HEK293 (cell line): ENCODE measurements around the gene ASPDH.

ENCODE experiments used
- CTCF ChIA-PET: fragments of 350-600 bp; formaldehyde crosslinking; extraction: SDS; loops from one replicate; lab custom pipeline; 2021; ENCODE audit warnings: antibody characterized with exemption; lab: Yijun Ruan, JAX
- POLR2A ChIA-PET: fragments of 300-600 bp; formaldehyde crosslinking; extraction: SDS; loops from one replicate; lab custom pipeline; 2020; ENCODE audit warnings: antibody characterized with exemption, inconsistent platforms; lab: Yijun Ruan, JAX
- H3K27ac ChIP-seq: fragments of 200-500 bp; sonication (Bioruptor generic); 2 replicates; pipeline ENCODE4 v1.5.1; 2014; ENCODE audit warnings: low read depth, low read length, control low read depth, inconsistent platforms; ENCODE audit errors: extremely low read depth
- H3K36me3 ChIP-seq, 2 experiments: fragments of 200-500 bp in 1 of 2; sonication (Bioruptor generic) in 1 of 2; 1 replicate in 1 of 2; 2 replicates in 1 of 2; pipeline ENCODE4 v1.5.1; 2014 to 2017; ENCODE audit warnings: inconsistent platforms in 2 of 2, low read length in 2 of 2; ENCODE audit not compliant: control insufficient read depth in 2 of 2, insufficient read depth in 1 of 2
- H3K4me1 ChIP-seq: fragments of 200-500 bp; sonication (Bioruptor generic); 2 replicates; pipeline ENCODE4 v1.5.1; 2014; ENCODE audit warnings: mild to moderate bottlenecking, low read length, inconsistent platforms; ENCODE audit not compliant: control insufficient read depth, insufficient read depth
- H3K4me3 ChIP-seq: 2 replicates; pipeline ENCODE4 v1.5.1; 2011; ENCODE audit warnings: low read depth, mild to moderate bottlenecking, control low read depth, low read length, moderate library complexity
- H3K9me3 ChIP-seq: fragments of 200-500 bp; sonication (Bioruptor generic); 2 replicates; pipeline ENCODE4 v1.5.1; 2014; ENCODE audit warnings: low read depth, low read length, inconsistent platforms; ENCODE audit not compliant: control insufficient read depth, insufficient read depth
- CTCF ChIP-seq: fragments of 450-650 bp; formaldehyde crosslinking; IDR thresholded peaks from 2 replicates; pipeline ENCODE4 v1.5.1; 2016; ENCODE audit warnings: missing biosample characterization, missing genetic modification characterization
- GLI4 ChIP-seq: fragments of 450-650 bp; formaldehyde crosslinking; IDR thresholded peaks from 2 replicates; pipeline ENCODE4 v1.5.1; 2016; ENCODE audit warnings: missing biosample characterization, missing genetic modification characterization
- HOXC10 ChIP-seq: sonication (generic); formaldehyde crosslinking; IDR thresholded peaks from 2 replicates; pipeline ENCODE4 v1.8.1; 2023; ENCODE audit warnings: mild to moderate bottlenecking, missing genetic modification reagents
- ZBTB11 ChIP-seq: fragments of 450-650 bp; formaldehyde crosslinking; conservative IDR thresholded peaks from 2 replicates; pipeline ENCODE4 v1.5.1; 2016; ENCODE audit warnings: low read depth, missing biosample characterization, missing genetic modification characterization
- ZIC2 ChIP-seq: fragments of 450-650 bp; formaldehyde crosslinking; IDR thresholded peaks from 2 replicates; pipeline ENCODE4 v1.5.1; 2016; ENCODE audit warnings: missing biosample characterization, missing genetic modification characterization
- ZNF175 ChIP-seq: fragments of 450-650 bp; formaldehyde crosslinking; IDR thresholded peaks from 2 replicates; pipeline ENCODE4 v1.5.1; 2016; ENCODE audit warnings: missing biosample characterization, missing genetic modification characterization
- ZNF2 ChIP-seq: fragments of 450-650 bp; formaldehyde crosslinking; IDR thresholded peaks from 2 replicates; pipeline ENCODE4 v1.5.1; 2016; ENCODE audit warnings: missing biosample characterization, missing genetic modification characterization
- ZNF366 ChIP-seq: fragments of 450-650 bp; formaldehyde crosslinking; conservative IDR thresholded peaks from 2 replicates; pipeline ENCODE4 v1.5.1; 2016; ENCODE audit warnings: missing biosample characterization, missing genetic modification characterization
- ZNF561 ChIP-seq: fragments of 450-650 bp; IDR thresholded peaks from 2 replicates; pipeline ENCODE4 v1.5.1; 2018; ENCODE audit warnings: missing biosample characterization, missing genetic modification characterization, borderline replicate concordance
- ZNF600 ChIP-seq: fragments of 450-650 bp; formaldehyde crosslinking; IDR thresholded peaks from 2 replicates; pipeline ENCODE4 v1.5.1; 2016; ENCODE audit warnings: missing biosample characterization, missing genetic modification characterization
- ZNF621 ChIP-seq: fragments of 450-650 bp; formaldehyde crosslinking; IDR thresholded peaks from 2 replicates; pipeline ENCODE4 v1.5.1; 2017; ENCODE audit warnings: missing biosample characterization, missing genetic modification characterization
- ZNF639 ChIP-seq: fragments of 450-650 bp; formaldehyde crosslinking; IDR thresholded peaks from 2 replicates; pipeline ENCODE4 v1.5.1; 2016; ENCODE audit warnings: missing biosample characterization, missing genetic modification characterization
- ZNF660 ChIP-seq: fragments of 450-650 bp; IDR thresholded peaks from 2 replicates; pipeline ENCODE4 v1.5.1; 2018; ENCODE audit warnings: missing biosample characterization, mild to moderate bottlenecking, missing genetic modification characterization
- ZNF664 ChIP-seq: fragments of 450-650 bp; formaldehyde crosslinking; IDR thresholded peaks from 2 replicates; pipeline ENCODE4 v1.5.1; 2016; ENCODE audit warnings: missing biosample characterization, missing genetic modification characterization
- ZSCAN5A ChIP-seq: fragments of 450-650 bp; formaldehyde crosslinking; IDR thresholded peaks from 2 replicates; pipeline ENCODE4 v1.5.1; 2016; ENCODE audit warnings: missing biosample characterization, missing genetic modification characterization

ASPDH gene

GRCh38 chr19:50479761-50480251, 33.9 kb downstream of the ASPDH start:
- peaks cover 7% of the 10 kb centered on the region; the same call in 1 of the 2 replicates for H3K4me1 ChIP-seq
- POLR2A ChIA-PET, result interaction anchor here (1.6 kb wide), 1 partner anchor 31 kb away, joined by 7 read pairs; the partner anchor contains the start of gene JOSD2
- CTCF ChIA-PET, result interaction anchor here (0.6 to 2.2 kb wide), 8 partner anchors 21 to 952 kb away, joined by 3 to 14 read pairs (median 3); no protein-coding TSS in a partner anchor
- H3K9me3 ChIP-seq, result no peaks in the 10 kb centered on the region
- TF ChIP-seq GLI4 (tag by site-specific recombination) (no peak), ZNF639 (no peak), ZNF175 (tag by site-specific recombination) (no peak), HOXC10 (CRISPR knock-in tag) (0 out of 2 replicates have a peak, but pooled peaks have one; percentile 16)
- H3K4me3 ChIP-seq, result no peak overlapping the region
- peaks cover 15 to 62% of the 10 kb centered on the region in 2 experiments; a peak in 2 of 3 replicates for H3K36me3 ChIP-seq
- H3K27ac ChIP-seq, result no peak overlapping the region

- ChIA-PET POLR2A (interaction anchor here (1.6 to 1.7 kb wide), 2 partner anchors 32 to 95 kb away, joined by 6 to 7 read pairs; partner anchors contain the start of genes JOSD2 and POLD1), CTCF (interaction anchor here (0.5 to 2.2 kb wide), 15 partner anchors 8 to 952 kb away, joined by 3 to 14 read pairs (median 3); no protein-coding TSS in a partner anchor)
- Histone ChIP-seq H3K4me3 (no peak overlapping the region), H3K9me3 (no peaks in the 10 kb centered on the region), H3K4me1 (peaks cover 7% of the 10 kb centered on the region; the same call in 1 of the 2 replicates), H3K27ac (no peak overlapping the region), H3K36me3 (peaks cover 15 to 55% of the 10 kb centered on the region in 2 experiments; a peak in 2 of 3 replicates)
- no peak for TF ChIP-seq ZNF621
- peak; percentile 57 for TF ChIP-seq ZIC2 (tag by site-specific recombination)
- TF ChIP-seq ZSCAN5A, result no peak
- TF ChIP-seq ZNF366 (tag by site-specific recombination), result no peak
- TF ChIP-seq ZBTB11 (tag by site-specific recombination), result 0 out of 2 replicates have a peak, but pooled peaks have one; percentile 11
- TF ChIP-seq ZNF664 (tag by site-specific recombination), result 0 out of 2 replicates have a peak, but pooled peaks have one; percentile 35
- 0 out of 2 replicates have a peak, but pooled peaks have one; percentile 40 for TF ChIP-seq ZNF2 (tag by site-specific recombination)
- peak; percentile 96 for TF ChIP-seq CTCF (tag by site-specific recombination)
- TF ChIP-seq HOXC10 (CRISPR knock-in tag), result 0 out of 2 replicates have a peak, but pooled peaks have one; percentile 1
- TF ChIP-seq ZNF561 (tag by site-specific recombination), result 0 out of 2 replicates have a peak, but pooled peaks have one; percentile 28
- no peak for TF ChIP-seq ZNF600 (tag by site-specific recombination)
- TF ChIP-seq ZNF660, result 0 out of 2 replicates have a peak, but pooled peaks have one; percentile 26
These were observed 34.6 kb downstream of the ASPDH start for GRCh38 chr19:50478901-50479715.
